ENCODE measurements around the gene ZBTB45. TPM values are rescaled to one million over a fixed set of nuclear protein-coding genes. Genes with fewer than 3 reads are reported as not detected.

ZBTB45 gene
- total and polyA plus RNA-seq, 10 of the 15 experiments (the other 5 are each of a cell fraction or from before 2014, with no cell fraction given) = 0.29 to 17.2 (median 4.2) TPM

GRCh38 chr19:58519355-58520256, at the start of gene ZBTB45 (continued):
- TF ChIP-seq ZBTB11 (CRISPR knock-in tag; IDR thresholded peaks at IDR 0.05) (peak; percentile 97), CHD1 (IDR thresholded peaks at IDR 0.05; ENCODE audit: low read depth, low read length) (0 out of 2 replicates have a peak, but pooled peaks have one; percentile 42), TCF7 (IDR thresholded peaks at IDR 0.05; ENCODE audit: borderline replicate concordance) (no peak; the same call in 1 of the 2 replicates), GABPA (IDR thresholded peaks at IDR 0.05; ENCODE audit: low read depth) (peak; percentile 100), NFXL1 (IDR thresholded peaks at IDR 0.05; ENCODE audit: borderline replicate concordance) (no peak), BCLAF1 (IDR thresholded peaks at IDR 0.05) (no peak), ZNF274 (IDR thresholded peaks at IDR 0.05; ENCODE audit: insufficient read depth, insufficient read length) (no peak), NBN (IDR thresholded peaks at IDR 0.05) (peak; percentile 96), IKZF2 (IDR thresholded peaks at IDR 0.05) (peak; percentile 56 to 80), SMC3 (IDR thresholded peaks at IDR 0.05; ENCODE audit: borderline replicate concordance, low read length) (peak; percentile 44), YY1 (IDR thresholded peaks at IDR 0.05; ENCODE audit: low read depth, low read length) (peak; percentile 96), LARP7 (IDR thresholded peaks at IDR 0.05) (peak; percentile 93), ZNF687 (IDR thresholded peaks at IDR 0.05) (peak; percentile 64), CBX5 (IDR thresholded peaks at IDR 0.05; ENCODE audit: low read depth) (peak; percentile 92), MEF2B (IDR thresholded peaks at IDR 0.05; ENCODE audit: partially characterized antibody, poor library complexity, severe bottlenecking) (peak; percentile 63), STAT3 (IDR thresholded peaks at IDR 0.05; ENCODE audit: low read depth, low read length) (0 out of 2 replicates have a peak, but pooled peaks have one; percentile 54), BHLHE40 (IDR thresholded peaks at IDR 0.05; ENCODE audit: borderline replicate concordance in 1 of 2, low read depth in 2 of 2, low read length in 1 of 2) (peak; percentile 57 to 84; a peak in 3 of 4 replicates), POLR2A (IDR thresholded peaks at IDR 0.05; ENCODE audit: low read depth, low read length) (peak; percentile 89), MEF2A (IDR thresholded peaks at IDR 0.05; ENCODE audit: insufficient read depth, low read depth, low read length) (peak; percentile 79), PAX5 (IDR thresholded peaks at IDR 0.05; ENCODE audit: borderline replicate concordance, low read depth, low read length) (peak; percentile 34; the same call in 1 of the 2 replicates)

Data from GM12878 (cell line).